Measurements from ENCODE around the gene GPATCH2L.

GRCh38 chr14:76232800-76233199 lies 81.1 kb downstream of the GPATCH2L start:
- no peak for TF ChIP-seq POLR2A (IDR thresholded peaks at IDR 0.05)
- TF ChIP-seq, protein P1, sequence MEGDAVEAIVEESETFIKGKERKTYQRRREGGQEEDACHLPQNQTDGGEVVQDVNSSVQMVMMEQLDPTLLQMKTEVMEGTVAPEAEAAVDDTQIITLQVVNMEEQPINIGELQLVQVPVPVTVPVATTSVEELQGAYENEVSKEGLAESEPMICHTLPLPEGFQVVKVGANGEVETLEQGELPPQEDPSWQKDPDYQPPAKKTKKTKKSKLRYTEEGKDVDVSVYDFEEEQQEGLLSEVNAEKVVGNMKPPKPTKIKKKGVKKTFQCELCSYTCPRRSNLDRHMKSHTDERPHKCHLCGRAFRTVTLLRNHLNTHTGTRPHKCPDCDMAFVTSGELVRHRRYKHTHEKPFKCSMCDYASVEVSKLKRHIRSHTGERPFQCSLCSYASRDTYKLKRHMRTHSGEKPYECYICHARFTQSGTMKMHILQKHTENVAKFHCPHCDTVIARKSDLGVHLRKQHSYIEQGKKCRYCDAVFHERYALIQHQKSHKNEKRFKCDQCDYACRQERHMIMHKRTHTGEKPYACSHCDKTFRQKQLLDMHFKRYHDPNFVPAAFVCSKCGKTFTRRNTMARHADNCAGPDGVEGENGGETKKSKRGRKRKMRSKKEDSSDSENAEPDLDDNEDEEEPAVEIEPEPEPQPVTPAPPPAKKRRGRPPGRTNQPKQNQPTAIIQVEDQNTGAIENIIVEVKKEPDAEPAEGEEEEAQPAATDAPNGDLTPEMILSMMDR (IDR thresholded peaks at IDR 0.05), result no peak

Measured in body of pancreas (tissue), 4 donors.